ENCODE data around the gene HNRNPUL1.

DNA sequence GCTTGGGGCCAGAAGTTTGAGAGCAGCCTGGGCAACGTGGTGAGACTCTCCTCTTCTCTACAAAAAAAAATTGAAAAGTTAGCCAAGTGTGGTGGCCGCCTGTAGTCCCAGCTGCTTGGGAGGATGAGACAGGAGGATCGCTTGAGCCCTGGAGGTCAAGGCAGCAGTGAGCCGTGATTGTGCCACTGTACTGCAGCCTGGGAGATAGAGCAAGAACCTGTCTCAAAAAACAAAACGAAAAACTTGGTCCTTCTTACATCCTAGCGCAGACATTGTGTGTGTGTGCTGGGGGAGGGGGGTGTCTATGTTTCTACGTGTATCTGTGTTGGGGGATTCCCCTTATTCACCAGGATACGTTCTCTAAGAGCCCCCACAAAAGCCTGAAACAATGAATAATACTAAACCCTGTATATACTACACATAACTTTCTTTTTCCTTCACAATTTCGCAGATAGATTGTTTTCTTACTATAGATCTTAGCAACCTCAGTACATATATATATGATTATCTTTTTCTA, 37.2 kb upstream of the HNRNPUL1 start:
- TF ChIP-seq, protein P1, sequence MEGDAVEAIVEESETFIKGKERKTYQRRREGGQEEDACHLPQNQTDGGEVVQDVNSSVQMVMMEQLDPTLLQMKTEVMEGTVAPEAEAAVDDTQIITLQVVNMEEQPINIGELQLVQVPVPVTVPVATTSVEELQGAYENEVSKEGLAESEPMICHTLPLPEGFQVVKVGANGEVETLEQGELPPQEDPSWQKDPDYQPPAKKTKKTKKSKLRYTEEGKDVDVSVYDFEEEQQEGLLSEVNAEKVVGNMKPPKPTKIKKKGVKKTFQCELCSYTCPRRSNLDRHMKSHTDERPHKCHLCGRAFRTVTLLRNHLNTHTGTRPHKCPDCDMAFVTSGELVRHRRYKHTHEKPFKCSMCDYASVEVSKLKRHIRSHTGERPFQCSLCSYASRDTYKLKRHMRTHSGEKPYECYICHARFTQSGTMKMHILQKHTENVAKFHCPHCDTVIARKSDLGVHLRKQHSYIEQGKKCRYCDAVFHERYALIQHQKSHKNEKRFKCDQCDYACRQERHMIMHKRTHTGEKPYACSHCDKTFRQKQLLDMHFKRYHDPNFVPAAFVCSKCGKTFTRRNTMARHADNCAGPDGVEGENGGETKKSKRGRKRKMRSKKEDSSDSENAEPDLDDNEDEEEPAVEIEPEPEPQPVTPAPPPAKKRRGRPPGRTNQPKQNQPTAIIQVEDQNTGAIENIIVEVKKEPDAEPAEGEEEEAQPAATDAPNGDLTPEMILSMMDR (IDR thresholded peaks at IDR 0.05): no peak
- TF ChIP-seq POLR2A (IDR thresholded peaks at IDR 0.05): no peak

Data from body of pancreas (tissue), 4 donors.